GM18507 (cell line): ENCODE data around the gene PDE6C.

Experiments used
- DNase-seq: peaks from one replicate; pipeline ENCODE4 v3.0.0; 2011; ENCODE audit warnings: low read depth; ENCODE audit not compliant: insufficient read length; ENCODE audit errors: extremely low spot score
- FAIRE-seq: peaks from 2 replicates; lab custom pipeline; 2011; peaks lifted over from hg19 to GRCh38; lab: Jason Lieb, UNC

PDE6C gene

DNA sequence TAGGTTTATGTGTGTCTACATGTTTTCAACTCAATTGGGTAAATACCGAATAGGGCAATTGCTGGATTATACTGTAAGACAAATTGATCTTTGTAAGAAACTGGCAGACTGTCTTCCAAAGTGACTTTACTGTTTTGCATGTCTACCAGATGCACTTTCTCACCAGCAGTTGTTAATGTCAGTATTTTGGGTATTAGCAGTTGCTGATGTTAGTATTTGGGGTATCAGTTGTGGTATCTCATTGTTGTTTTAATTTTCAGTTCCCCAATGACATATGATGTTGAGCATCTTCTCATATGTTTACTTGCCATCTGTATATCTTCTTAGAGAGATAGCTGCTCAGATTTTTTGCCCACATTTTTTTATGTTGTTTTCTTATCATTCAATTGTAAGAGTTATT is 10.6 kb downstream of the PDE6C start:
- FAIRE-seq, result no peak
- DNase-seq, result no peak

DNA sequence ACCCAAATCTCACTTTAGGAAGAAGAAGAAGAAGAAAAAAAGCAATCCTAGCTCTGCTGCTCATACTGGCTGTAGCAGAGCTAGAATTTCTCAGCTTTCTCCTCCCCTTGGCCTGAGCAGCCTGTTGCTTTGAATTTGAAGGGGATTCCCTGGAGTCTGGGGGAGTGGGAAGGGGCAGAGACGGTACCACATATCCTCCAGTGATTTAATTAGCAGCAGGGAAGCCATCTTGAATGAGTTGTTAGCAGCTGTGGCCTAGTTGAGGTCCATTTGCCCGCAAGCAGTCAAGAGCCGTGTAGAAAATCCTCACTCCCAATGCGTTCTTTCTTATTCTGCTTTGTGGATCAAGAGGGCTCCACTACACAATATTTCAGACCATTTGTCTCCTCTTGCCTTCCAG is 16.5 kb downstream of the PDE6C start:
- DNase-seq (no peak), FAIRE-seq (no peak)

DNA sequence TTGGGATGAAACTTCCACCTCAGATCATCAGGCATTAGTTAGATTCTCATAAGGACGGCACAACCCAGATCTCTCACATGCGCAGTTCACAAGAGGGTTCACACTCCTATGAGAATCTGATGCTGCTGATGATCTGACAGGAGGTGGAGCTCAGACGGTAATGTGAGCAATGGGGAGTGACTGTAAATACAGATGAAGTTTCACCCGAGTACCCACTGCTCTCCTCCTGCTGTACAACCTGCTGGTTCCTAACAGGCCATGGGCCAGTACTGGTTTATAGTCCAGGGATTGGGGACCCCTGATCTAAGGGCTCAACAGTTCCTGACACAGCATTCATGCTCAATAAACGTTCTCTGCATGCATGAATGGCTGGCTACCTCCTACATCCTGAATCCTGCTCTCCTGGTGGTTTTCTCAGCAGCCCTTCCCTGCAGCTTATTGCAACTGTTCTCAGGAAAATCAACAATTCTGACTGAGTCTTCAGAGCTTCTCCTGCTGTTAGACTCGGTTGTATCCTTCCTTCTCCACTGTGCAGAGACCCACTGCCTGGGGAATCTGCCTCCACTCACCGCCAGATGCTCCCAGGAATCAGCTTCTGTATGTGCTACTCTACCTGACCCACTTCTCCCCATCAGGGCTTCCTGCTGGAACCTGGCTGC is 17.4 kb downstream of the PDE6C start:
- no peak for DNase-seq

DNA sequence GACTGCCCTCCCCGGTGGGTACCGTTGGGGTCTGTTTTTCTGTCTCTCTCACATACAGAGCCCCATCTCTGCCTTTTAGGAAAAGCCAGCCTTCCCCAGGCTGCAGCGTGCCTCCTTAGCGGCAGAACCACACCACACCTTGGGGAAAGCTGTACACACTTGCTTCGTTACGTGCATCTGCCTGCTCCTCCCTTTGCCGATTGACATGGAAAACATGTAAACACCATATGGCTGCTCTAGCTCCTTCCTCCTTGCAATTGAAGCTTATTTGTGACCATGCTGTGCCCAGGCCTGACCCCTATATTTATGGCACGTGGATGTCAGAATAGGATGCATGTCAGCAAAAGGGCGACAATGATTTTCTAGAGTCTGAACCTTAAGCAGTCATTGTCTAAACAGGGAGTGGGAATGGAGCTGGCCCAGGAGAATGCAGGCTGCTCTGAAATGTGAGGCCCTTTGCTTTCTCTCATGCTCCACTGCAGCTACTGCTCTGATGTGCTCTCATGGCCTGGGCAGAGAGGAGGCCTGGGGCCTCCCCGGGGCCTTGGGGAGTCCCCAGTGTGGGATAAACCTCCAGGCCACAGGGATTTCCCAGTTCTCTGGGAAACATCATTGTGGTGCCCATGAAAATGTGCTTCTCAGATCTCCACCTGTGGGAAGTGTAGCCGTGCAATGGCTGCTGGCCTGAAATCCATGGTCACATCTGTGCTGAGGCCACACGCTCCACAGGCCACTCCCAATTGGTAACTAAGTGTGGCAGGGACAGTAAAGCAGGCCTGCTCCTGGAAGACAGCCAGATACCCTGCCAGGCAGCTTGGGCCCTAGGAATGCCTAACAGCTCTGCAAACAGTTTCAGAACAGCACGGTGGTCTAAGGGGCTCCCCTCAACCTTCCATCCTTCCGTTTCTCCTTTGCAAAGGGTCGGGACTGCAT is 18.6 kb downstream of the PDE6C start:
- no peak for FAIRE-seq
- DNase-seq, result no peak

More for the DNA sequence above, 17.4 kb downstream of the PDE6C start:
- no peak for FAIRE-seq

DNA sequence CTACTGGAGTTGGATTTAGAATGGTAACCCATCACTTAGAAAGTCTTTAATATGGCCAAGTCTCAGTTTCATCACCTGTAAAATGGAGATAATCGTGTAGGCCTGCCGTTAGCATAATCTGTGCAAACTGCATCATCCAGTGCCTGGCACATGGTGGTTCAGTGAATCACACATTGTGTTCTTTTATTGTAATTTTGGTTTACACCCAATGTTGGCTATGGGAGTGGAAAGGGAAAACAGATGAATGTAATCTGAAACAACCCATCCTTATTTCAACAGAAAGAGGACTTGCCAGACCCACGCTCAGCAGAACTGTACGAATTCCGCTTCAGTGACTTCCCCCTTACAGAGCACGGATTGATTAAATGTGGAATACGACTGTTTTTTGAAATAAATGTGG is 27.5 kb downstream of the PDE6C start:
- FAIRE-seq (no peak), DNase-seq (no peak)

DNA sequence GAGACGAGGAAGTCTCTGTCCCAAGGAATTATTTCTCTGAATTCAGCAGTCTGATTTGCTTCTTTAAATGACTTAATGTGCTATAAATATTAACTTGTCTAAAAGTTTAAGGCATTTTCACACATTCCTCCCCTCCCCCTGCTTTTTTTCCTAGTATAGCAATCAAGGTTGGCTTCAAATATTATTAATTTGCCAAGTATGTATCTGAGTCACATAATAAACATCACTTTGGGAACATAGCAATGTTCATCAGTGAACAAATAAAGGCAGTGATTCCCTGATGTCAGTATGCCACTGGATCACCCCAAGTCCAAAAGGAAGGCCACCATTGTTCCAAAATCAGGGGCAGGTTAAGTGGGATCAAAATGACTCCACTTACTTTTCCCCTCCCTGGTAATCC is 40.5 kb downstream of the PDE6C start:
- DNase-seq (no peak), FAIRE-seq (no peak)

DNA sequence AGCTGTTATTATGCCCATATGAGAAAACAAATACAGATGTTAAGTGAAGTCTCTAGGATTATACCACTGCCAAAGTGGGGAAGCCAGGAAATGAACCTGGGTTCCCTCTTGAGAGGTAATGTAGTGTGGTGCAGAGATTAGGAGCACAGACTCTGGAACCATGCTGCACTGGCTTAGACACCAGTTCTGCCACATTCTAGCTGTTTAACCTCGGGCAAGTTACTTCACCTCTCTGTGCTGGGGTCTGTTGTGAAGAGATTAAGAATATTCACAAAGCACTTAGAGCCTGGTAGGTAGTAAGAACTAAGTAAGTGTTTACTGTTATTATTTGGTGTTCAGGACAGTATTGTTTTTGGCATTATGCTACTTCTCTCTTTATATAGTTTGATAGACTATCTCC is 41.9 kb downstream of the PDE6C start:
- FAIRE-seq, result no peak
- no peak for DNase-seq

DNA sequence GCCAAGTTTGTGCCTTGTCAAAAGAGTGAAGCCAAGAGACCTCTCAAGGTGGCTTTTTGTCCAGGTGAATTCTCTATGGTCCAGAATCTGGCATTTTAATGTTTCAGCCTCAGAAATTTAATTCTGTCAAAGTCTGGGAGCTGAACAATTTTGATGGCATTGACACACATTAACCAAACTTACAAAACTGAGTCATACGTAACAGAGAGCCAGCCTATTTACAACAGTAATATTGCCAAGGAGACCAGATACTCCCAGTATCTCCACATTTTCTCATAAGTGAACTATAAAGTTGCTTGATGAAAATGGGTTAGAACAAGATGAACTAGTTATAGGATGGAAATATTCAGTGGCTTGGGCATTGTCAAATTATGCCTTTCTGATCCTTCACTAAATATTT is 43.8 kb downstream of the PDE6C start:
- FAIRE-seq, result no peak

DNA sequence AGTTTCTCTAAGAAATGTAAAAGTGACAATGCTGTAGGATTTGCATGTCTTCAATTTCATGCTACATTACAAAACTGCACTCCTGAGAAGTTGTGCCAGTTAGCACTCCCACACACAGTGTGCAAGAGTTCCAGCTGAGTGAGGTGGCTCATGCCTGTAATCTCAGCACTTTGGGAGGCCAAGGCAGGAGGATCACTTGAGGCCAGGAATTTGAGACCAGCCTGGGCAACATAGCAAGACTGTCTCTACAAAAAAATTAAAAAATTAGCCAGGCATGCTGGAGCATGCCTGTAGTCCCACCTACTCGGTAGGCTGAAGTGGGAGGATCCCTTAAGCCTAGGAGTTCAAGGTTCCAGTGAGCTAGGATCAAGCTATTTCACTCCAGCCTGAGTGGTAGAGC is 45.4 kb downstream of the PDE6C start:
- FAIRE-seq (no peak), DNase-seq (no peak)

More for the DNA sequence above, 43.8 kb downstream of the PDE6C start:
- DNase-seq, result no peak

DNA sequence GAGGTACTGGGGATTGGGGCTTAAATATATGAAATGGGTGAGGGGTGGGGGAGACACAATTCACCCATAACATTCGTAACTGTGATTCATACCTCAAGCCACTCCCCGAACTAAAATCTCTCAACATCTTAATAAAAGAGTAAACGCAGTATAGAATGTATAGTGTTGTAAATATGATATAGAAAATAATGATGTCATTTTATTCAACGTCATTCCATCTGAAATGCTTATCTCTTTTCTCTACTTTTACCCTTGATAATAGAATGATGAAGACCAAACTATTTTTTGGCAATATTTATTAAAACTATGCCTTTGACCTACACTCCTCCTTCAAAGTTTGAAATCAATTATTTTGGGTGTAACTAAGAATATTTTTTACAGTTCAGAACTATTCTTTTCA is 53.7 kb downstream of the PDE6C start:
- no peak for DNase-seq
- no peak for FAIRE-seq

DNA sequence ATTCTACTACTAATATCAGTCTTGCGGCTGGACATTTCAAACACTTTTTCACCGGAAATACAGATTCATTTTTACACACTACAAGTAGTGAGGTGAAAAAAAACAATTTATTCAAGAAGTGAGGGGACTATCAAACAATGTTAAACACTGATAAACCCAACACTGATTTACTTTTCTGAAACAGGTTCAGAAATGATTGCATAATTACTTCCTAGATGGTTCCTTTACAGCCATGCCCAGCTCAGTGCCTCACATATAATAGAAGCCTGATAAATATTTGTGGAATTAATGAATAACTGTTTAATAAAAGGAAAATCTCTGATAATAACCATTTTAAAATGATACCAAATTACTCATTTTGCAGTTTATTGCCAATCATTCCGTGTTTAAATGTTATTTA is 55.5 kb downstream of the PDE6C start:
- no peak for DNase-seq
- FAIRE-seq, result no peak

DNA sequence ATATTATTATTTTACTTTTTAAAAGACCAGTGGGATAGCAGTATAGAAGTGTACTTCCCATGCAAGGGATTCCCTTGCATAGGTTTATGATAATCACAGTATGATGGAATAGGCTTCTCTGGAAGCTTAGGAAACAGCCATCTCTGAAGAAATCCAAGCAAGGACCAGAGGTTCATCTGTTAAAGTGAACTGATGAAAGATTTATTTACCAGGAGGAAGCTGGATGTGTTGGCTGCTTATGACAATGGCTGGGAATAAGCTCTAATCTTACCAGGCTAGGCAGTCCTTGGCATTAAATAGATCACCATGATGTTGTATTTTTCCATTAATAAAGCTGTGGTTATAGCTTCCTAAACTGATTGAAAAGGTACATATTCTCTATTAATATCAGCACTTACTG is 58.0 kb downstream of the PDE6C start:
- DNase-seq, result no peak
- no peak for FAIRE-seq

DNA sequence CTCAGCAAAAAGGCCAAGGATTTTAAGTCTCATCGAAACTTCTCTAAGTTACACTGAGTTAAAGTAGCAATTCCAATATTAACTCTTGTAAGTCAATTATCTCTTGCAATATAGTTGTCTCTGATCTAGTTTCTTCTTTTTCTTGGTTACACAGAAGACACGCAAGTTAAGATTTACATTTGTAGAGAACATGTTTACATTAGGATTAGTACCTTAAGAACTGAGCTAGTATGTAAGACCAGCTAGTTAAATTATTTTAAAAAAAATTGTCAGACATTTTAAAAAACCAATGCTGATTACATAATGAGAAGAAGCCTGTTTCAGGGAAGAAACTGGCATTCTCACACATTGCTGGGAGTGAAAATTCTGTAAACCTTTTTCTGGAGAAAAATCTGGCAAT is 58.7 kb downstream of the PDE6C start:
- FAIRE-seq (no peak), DNase-seq (no peak)

DNA sequence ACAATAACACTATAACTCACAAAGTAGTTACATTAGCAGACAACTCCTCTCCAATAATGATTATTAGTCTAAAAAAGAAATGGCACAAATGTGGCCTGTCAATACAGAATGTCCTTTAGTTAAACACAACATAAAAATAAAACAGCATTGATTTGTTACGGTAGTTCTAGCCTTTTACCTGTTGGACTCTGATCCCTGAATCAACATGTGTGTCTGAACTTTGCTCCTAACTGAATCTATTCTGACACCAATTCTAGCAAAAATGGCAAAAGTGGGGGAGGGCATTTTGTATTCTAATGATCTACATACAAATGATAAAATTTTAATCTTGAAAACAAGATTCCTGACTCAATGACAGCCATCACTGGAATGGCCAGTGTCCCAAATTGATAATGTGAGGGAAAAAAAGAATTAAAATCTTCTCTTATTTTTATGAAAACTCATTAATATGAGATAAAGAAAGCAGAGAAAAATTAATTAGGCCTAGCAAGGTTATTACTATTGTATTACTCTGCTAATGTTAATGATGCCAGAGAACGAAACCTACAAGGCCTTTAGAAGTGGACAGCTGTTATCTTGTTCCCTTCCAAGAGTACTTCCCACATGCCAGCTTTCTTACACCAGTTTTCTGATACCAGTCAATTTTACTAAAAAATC is 59.8 kb downstream of the PDE6C start:
- no peak for FAIRE-seq

DNA sequence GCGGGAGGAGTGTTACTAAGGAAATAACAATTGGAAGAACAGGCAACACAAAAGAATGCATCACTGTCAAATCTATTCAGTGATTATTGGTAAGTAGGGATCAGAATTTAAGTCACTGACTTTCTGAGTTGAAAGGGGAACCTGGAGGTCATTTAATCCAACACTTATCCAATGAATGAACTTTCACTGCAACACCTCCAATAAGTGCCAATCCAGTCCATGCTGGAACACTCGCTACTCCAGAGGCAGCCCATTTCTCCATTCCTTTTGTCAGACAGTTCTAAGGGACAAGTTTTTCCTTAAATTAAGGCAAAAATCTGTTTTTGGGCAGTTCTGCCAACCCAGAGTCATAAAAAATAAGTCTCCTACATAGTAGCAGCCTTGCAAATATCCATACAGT is 60.6 kb downstream of the PDE6C start:
- DNase-seq (no peak), FAIRE-seq (no peak)

More for the DNA sequence above, 59.8 kb downstream of the PDE6C start:
- no peak for DNase-seq

DNA sequence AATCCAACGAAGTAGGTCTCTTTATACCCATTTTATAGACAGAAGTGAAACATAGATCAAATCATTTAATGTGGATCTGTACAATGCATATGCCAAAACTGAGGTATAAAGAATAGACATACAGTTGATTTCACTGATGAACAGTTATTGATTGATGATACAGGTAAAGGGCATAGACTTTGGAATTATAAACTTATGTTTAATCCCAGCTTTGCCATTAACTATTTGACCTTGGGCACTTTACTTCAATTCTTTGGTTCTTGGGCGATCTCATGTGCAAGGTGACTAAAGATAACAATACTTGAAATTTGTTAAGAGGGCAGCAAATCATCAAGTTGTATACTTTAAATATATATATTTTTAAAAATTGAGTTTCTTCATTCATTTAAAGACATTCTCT is 61.5 kb downstream of the PDE6C start:
- FAIRE-seq, result no peak

DNA sequence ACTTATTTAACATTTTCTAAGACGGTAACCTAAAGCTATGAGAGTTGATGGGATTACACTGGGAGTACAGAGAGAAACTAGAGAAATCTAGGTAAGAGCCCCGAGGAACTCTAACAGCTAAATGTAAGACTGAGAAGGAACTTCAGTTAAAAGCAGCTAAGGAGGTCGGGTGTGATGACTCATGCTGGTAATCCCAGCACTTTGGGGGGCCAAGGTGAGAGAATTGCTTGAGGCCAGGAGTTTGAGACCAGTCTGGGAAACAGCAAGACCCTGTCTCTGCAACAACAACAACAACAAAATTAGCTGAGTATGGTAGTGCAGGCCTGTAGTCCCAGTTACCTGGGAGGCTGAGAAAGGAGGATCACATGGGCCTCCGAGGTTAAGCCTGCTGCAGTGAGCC is 66.0 kb downstream of the PDE6C start:
- FAIRE-seq, result no peak

More for the DNA sequence above, 61.5 kb downstream of the PDE6C start:
- no peak for DNase-seq

DNA sequence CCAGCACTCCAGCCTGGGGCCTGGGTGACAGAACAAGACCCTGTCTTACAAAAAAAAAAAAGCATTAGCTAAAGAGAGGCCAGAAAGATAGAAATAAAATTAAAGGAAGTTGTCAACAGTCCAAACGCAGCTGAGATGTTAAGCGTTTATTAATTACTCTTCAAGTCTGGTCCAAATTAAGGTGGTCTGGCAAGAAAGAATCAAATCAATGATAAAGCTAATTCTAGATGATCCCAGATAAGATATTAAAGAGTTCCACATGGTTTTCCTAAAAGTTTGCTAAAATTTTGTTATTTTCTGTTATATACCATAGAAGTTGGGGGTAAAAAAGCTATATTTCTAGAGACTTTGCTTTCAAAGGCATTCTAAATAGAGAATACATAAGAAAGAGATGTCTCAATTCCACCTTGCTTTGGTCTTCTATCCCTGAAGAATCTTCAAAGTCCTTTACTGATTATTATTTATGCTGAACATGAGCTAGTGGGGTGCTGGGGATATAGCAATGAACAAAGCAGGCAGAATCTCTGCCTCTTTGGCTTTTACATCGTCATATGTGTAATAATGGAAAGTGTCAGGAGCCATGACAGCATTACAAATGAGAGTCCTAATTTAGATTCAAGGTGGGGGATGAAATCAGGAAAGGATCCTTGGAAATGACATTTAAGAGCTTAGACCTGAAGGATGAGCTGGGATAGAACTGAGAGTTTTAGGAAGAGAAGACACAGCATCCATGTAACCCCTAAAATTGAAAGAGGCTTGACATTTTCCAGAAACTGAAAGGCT is 66.7 kb downstream of the PDE6C start:
- DNase-seq, result no peak
- peak; percentile 35 for FAIRE-seq

More for the DNA sequence above, 66.0 kb downstream of the PDE6C start:
- DNase-seq, result no peak

DNA sequence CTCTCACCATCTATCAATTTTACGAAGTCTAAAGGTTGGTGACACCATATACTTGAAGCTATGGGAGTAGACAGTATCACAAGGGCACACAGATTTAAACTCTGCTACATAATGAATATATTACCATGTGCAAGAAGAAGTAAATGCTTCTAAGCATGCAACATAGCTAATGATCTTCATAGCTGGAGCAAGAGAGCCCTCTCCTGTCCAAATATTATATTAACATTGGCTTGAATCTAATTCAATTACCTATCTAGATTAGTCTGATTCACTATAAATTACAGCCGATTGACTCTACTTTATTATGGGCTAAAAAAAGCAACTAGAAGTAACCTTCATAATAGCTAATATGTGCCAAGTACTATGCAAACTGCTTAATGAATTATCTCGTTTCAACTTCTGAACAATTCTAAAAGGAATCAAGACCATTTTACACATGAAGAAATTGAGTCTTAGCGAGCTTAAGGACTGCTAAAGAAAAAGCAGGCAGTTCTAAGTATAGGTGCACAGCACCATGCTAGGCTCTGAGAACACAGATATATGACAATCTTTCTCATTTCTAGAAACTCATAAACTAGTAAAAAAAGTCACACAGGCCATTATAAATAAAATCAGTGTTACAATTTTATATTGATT is 68.2 kb downstream of the PDE6C start:
- DNase-seq (no peak), FAIRE-seq (no peak)
